GM10248 (cell line): ENCODE results near the gene ZDHHC14.
"Not testable (repeated sequence)": the region's sequence is repeated elsewhere in the genome, so short reads cannot be mapped to it uniquely, and the experiment has no call there.

Experiments used
- CTCF ChIA-PET: fragments of 300-600 bp; sonication (Branson Sonifier 250); formaldehyde crosslinking; extraction: SDS; loops from one replicate; lab custom pipeline; 2021; ENCODE audit warnings: antibody characterized with exemption; lab: Yijun Ruan, JAX
- POLR2A ChIA-PET: fragments of 350-650 bp; sonication (Branson Sonifier 250); formaldehyde crosslinking; extraction: SDS; loops from one replicate; lab custom pipeline; 2020; ENCODE audit warnings: antibody characterized with exemption; lab: Yijun Ruan, JAX
- DNase-seq: peaks from one replicate; pipeline ENCODE4 v3.0.0; 2012; ENCODE audit errors: extremely low spot score
- CTCF ChIP-seq: IDR thresholded peaks from 2 replicates; pipeline ENCODE4 v1.5.1; 2012; ENCODE audit warnings: mild to moderate bottlenecking, low read depth; ENCODE audit errors: extremely low read depth, missing control alignments, control extremely low read depth

The ZDHHC14 gene

GRCh38 chr6:157380779-157381561 lies at the start of gene ZDHHC14:
Gene ZDHHC14 (plus strand): TSS chr6:157381190.
- peak; percentile 86 for DNase-seq
- no peak for TF ChIP-seq CTCF
- ChIA-PET CTCF (interaction anchor here (1.2 to 1.7 kb wide), 2 partner anchors 10 to 59 kb away, joined by 3 to 8 read pairs; no protein-coding TSS in a partner anchor), POLR2A (no interaction called here)

- TF ChIP-seq CTCF: no peak
- CTCF ChIA-PET: interaction anchor here (1.4 to 2.2 kb wide), 5 partner anchors 10 to 540 kb away, joined by 3 to 6 read pairs (median 4); partner anchors contain the start of gene TMEM242
- no peak for DNase-seq
- POLR2A ChIA-PET: no interaction called here
Observed at GRCh38 chr6:157332813-157333212, 48.2 kb upstream of the ZDHHC14 start.

- CTCF ChIA-PET: interaction anchor here (1.3 to 1.8 kb wide), 4 partner anchors 9 to 540 kb away, joined by 3 to 6 read pairs (median 4); no protein-coding TSS in a partner anchor
Observed at GRCh38 chr6:157333537-157333936, 47.5 kb upstream of the ZDHHC14 start.

GRCh38 chr6:157333956-157334355 lies 47.0 kb upstream of the ZDHHC14 start:
- no peak for DNase-seq
- TF ChIP-seq CTCF: no peak
- CTCF ChIA-PET: interaction anchor here (1.3 to 1.8 kb wide), 4 partner anchors 9 to 539 kb away, joined by 3 to 6 read pairs (median 4); no protein-coding TSS in a partner anchor
- POLR2A ChIA-PET: no interaction called here

More at GRCh38 chr6:157333537-157333936, 47.5 kb upstream of the ZDHHC14 start:
- TF ChIP-seq CTCF: no peak
- POLR2A ChIA-PET: no interaction called here
- DNase-seq: no peak

GRCh38 chr6:157335829-157336228 lies 45.2 kb upstream of the ZDHHC14 start:
- no peak for DNase-seq
- ChIA-PET POLR2A (no interaction called here), CTCF (interaction anchor here (0.7 to 1.8 kb wide), 4 partner anchors 8 to 21 kb away, joined by 3 to 13 read pairs (median 4); partner anchors contain the start of gene TMEM242)
- TF ChIP-seq CTCF: no peak

- CTCF ChIA-PET: interaction anchor here (1.6 to 3.0 kb wide), 3 partner anchors 9 to 329 kb away, joined by 4 to 9 read pairs (median 4); no protein-coding TSS in a partner anchor
- POLR2A ChIA-PET, DNase-seq: not testable (repeated sequence)
Observed at GRCh38 chr6:157337276-157337675, 43.7 kb upstream of the ZDHHC14 start.
